ENCODE results near the gene BRPF1. TPM values are rescaled to one million over a fixed set of nuclear protein-coding genes. Genes with fewer than 3 reads are reported as not detected.

BRPF1 gene
- total and polyA plus RNA-seq, 4 donors, result 2.0 to 11.2 (median 6.5) TPM

GRCh38 chr3:9686703-9687102 lies 44.8 kb upstream of the BRPF1 start:
- no peak overlapping the region for H3K27ac ChIP-seq (ENCODE audit: low read depth in 1 of 2, low read length in 2 of 2)
- no peaks in the 10 kb centered on the region for H3K9me3 ChIP-seq (ENCODE audit: control insufficient read depth in 4 of 4, low read length in 3 of 4)
- TF ChIP-seq HNF4A (conservative IDR thresholded peaks at IDR 0.05) (no peak), GABPA (IDR thresholded peaks at IDR 0.05 in 1 of 2, conservative IDR thresholded peaks at IDR 0.05 in 1 of 2) (no peak), RXRA (IDR thresholded peaks at IDR 0.05) (no peak), YY1 (IDR thresholded peaks at IDR 0.05) (no peak), HNF4G (IDR thresholded peaks at IDR 0.05) (no peak), EGR1 (IDR thresholded peaks at IDR 0.05; ENCODE audit: low read depth in 2 of 2) (no peak), SP1 (IDR thresholded peaks at IDR 0.05) (no peak), ZBTB33 (IDR thresholded peaks at IDR 0.05) (no peak), TAF1 (conservative IDR thresholded peaks at IDR 0.05) (no peak), ATF3 (IDR thresholded peaks at IDR 0.05) (no peak), CTCF (IDR thresholded peaks at IDR 0.05; ENCODE audit: low read depth, low read length, missing input control) (no peak), MAX (IDR thresholded peaks at IDR 0.05) (no peak), JUND (IDR thresholded peaks at IDR 0.05) (no peak), RAD21 (IDR thresholded peaks at IDR 0.05) (no peak), REST (IDR thresholded peaks at IDR 0.05) (no peak)
- H3K4me3 ChIP-seq (ENCODE audit: low read depth in 1 of 3, low read length in 3 of 3), result no peak overlapping the region
- H3K36me3 ChIP-seq (ENCODE audit: control insufficient read depth in 4 of 4, insufficient read depth in 3 of 4, low read depth in 1 of 4, low read length in 3 of 4), result peaks cover 26 to 96% (median 76%) of the 10 kb centered on the region in 4 donors
- no peaks in the 10 kb centered on the region for H3K27me3 ChIP-seq (ENCODE audit: control insufficient read depth in 4 of 4, insufficient read depth in 4 of 4, low read length in 3 of 4)
- H3K4me1 ChIP-seq (ENCODE audit: control insufficient read depth in 4 of 4, insufficient read depth in 4 of 4, low read length in 3 of 4), result peaks cover 0 to under 1% (median under 1%) of the 10 kb centered on the region in 4 donors
- WGBS, result 96% methylated on average over 3 of the region's 3 CpGs
- H3K9ac ChIP-seq (ENCODE audit: low read depth in 1 of 2, low read length in 2 of 2), result no peak overlapping the region
- DNase-seq (ENCODE audit: low spot score), result no peak

- WGBS, result 93% methylated on average over 7 of the region's 7 CpGs
- no peak for TF ChIP-seq FOXA1 (IDR thresholded peaks at IDR 0.05)
- no peak for TF ChIP-seq SP1 (IDR thresholded peaks at IDR 0.05)
- no peak for TF ChIP-seq ZBTB33 (IDR thresholded peaks at IDR 0.05)
- no peak for TF ChIP-seq RAD21 (IDR thresholded peaks at IDR 0.05)
- no peak for TF ChIP-seq YY1 (IDR thresholded peaks at IDR 0.05)
- TF ChIP-seq NR2F2 (IDR thresholded peaks at IDR 0.05), result no peak
- no peak for TF ChIP-seq EGR1 (IDR thresholded peaks at IDR 0.05; ENCODE audit: low read depth in 2 of 2)
- TF ChIP-seq ATF3 (IDR thresholded peaks at IDR 0.05), result no peak
- no peak for TF ChIP-seq HNF4G (IDR thresholded peaks at IDR 0.05)
- no peak for TF ChIP-seq GABPA (IDR thresholded peaks at IDR 0.05 in 1 of 2, conservative IDR thresholded peaks at IDR 0.05 in 1 of 2)
- no peak for TF ChIP-seq TAF1 (conservative IDR thresholded peaks at IDR 0.05)
- no peak for TF ChIP-seq RXRA (IDR thresholded peaks at IDR 0.05)
- TF ChIP-seq JUND (IDR thresholded peaks at IDR 0.05), result no peak
- no peak for TF ChIP-seq HNF4A (conservative IDR thresholded peaks at IDR 0.05)
- TF ChIP-seq MAX (IDR thresholded peaks at IDR 0.05), result no peak
- no peak for TF ChIP-seq CTCF (IDR thresholded peaks at IDR 0.05; ENCODE audit: low read depth, low read length, missing input control)
- no peak for TF ChIP-seq FOXA2 (IDR thresholded peaks at IDR 0.05)
Measured at GRCh38 chr3:9687514-9687913, 44.0 kb upstream of the BRPF1 start.

More at GRCh38 chr3:9687514-9687913, 44.0 kb upstream of the BRPF1 start:
- DNase-seq (ENCODE audit: low spot score), result no peak
- no peaks in the 10 kb centered on the region for H3K4me1 ChIP-seq (ENCODE audit: control insufficient read depth in 4 of 4, insufficient read depth in 4 of 4, low read length in 3 of 4)
- H3K4me3 ChIP-seq (ENCODE audit: low read depth in 1 of 3, low read length in 3 of 3), result no peak overlapping the region
- H3K36me3 ChIP-seq (ENCODE audit: control insufficient read depth in 4 of 4, insufficient read depth in 3 of 4, low read depth in 1 of 4, low read length in 3 of 4), result peaks cover 26 to 96% (median 80%) of the 10 kb centered on the region in 4 donors
- H3K9ac ChIP-seq (ENCODE audit: low read depth in 1 of 2, low read length in 2 of 2), result no peak overlapping the region
- no peaks in the 10 kb centered on the region for H3K27me3 ChIP-seq (ENCODE audit: control insufficient read depth in 4 of 4, insufficient read depth in 4 of 4, low read length in 3 of 4)
- H3K9me3 ChIP-seq (ENCODE audit: control insufficient read depth in 4 of 4, low read length in 3 of 4), result no peaks in the 10 kb centered on the region
- H3K27ac ChIP-seq (ENCODE audit: low read depth in 1 of 2, low read length in 2 of 2), result no peak overlapping the region
